HepG2 (cell line): Measurements from ENCODE around the gene NOP14. TPM values are rescaled to one million over a fixed set of nuclear protein-coding genes. Genes with fewer than 3 reads are reported as not detected.

Experiments
- ATAC-seq: fragments of 200-7000 bp; cut with Tn5 transposase; 3 replicates; pipeline ENCODE4 v1.9.1; 2020; ENCODE audit warnings: mild to moderate bottlenecking, moderate library complexity
- BruUV-seq: library from RNA; stranded (reverse); fragments of 400-500 nt; replicated peaks from 2 replicates; lab custom pipeline; 2021; lab: Mats Ljungman, UMichigan
- CTCF ChIA-PET: fragments of 300-600 bp; formaldehyde crosslinking; extraction: SDS; loops from one replicate; lab custom pipeline; 2021; ENCODE audit warnings: low total read pairs, inconsistent platforms, low intra/inter-chr PET ratio; lab: Yijun Ruan, JAX
- POLR2A ChIA-PET: fragments of 350-600 bp; sonication (Branson Sonifier 250); formaldehyde crosslinking; loops from one replicate; lab custom pipeline; 2020; ENCODE audit warnings: antibody characterized with exemption, inconsistent platforms; lab: Yijun Ruan, JAX
- DNase-seq: peaks from one replicate; pipeline ENCODE4 v3.0.0-alpha.2; 2015; ENCODE audit warnings: low spot score
- FAIRE-seq: peaks from 3 replicates; lab custom pipeline; 2011; peaks lifted over from hg19 to GRCh38; lab: Jason Lieb, UNC
- H2AFZ ChIP-seq: one replicate; pipeline ENCODE4 v1.6.1; 2011; ENCODE audit warnings: low read length, inconsistent platforms
- H3K27ac ChIP-seq: fragments of 300-600 bp; 3 replicates; pipeline ENCODE4 v1.8.0; 2011; ENCODE audit warnings: mixed run types, mild to moderate bottlenecking, mixed read lengths, low read length, inconsistent platforms; ENCODE audit not compliant: insufficient read depth; ENCODE audit errors: extremely low read length
- H3K27me3 ChIP-seq, 2 experiments: fragments of 200-600 bp in 1 of 2; 2 replicates in 1 of 2; 3 replicates in 1 of 2; pipeline versions ENCODE4 v1.6.0 to v1.8.0; 2011; ENCODE audit warnings: low read length in 2 of 2, mild to moderate bottlenecking in 2 of 2, moderate library complexity in 2 of 2, inconsistent platforms in 1 of 2; ENCODE audit not compliant: insufficient read depth in 2 of 2, control insufficient read depth in 1 of 2
- H3K36me3 ChIP-seq, 2 experiments: fragments of 200-600 bp in 1 of 2; replicated peaks in 1 of 2; 2 replicates in 1 of 2; 3 replicates in 1 of 2; pipeline versions ENCODE4 v1.5.1 to v1.8.0; 2011; ENCODE audit warnings: low read length in 2 of 2, inconsistent platforms in 1 of 2; ENCODE audit not compliant: insufficient read depth in 2 of 2, control insufficient read depth in 1 of 2
- H3K4me1 ChIP-seq: 2 replicates; pipeline ENCODE4 v1.5.1; 2012; ENCODE audit warnings: low read length, inconsistent platforms; ENCODE audit not compliant: insufficient read depth
- H3K4me2 ChIP-seq: 2 replicates; pipeline ENCODE4 v1.6.0; 2011; ENCODE audit warnings: low read depth, low read length, inconsistent platforms
- H3K4me3 ChIP-seq, 3 experiments: fragments of 200-600 bp in 1 of 3; sonication (generic), shearing (Covaris generic) in 1 of 3; replicated peaks in 1 of 3; 2 replicates each; pipeline ENCODE4 v1.5.1; 2011 to 2016; ENCODE audit warnings: low read length in 3 of 3, inconsistent platforms in 2 of 3, low read depth in 2 of 3, mild to moderate bottlenecking in 2 of 3, control low read depth in 1 of 3, mixed read lengths in 1 of 3; ENCODE audit not compliant: insufficient read depth in 1 of 3
- H3K79me2 ChIP-seq: one replicate; pipeline ENCODE4 v1.6.1; 2011; ENCODE audit warnings: low read length, inconsistent platforms; ENCODE audit not compliant: insufficient read depth
- H3K9ac ChIP-seq: 2 replicates; pipeline ENCODE4 v1.6.0; 2011; ENCODE audit warnings: mild to moderate bottlenecking, low read depth, low read length, inconsistent platforms; ENCODE audit not compliant: insufficient read depth
- H3K9me3 ChIP-seq: 2 replicates; pipeline ENCODE4 v1.5.1; 2012; ENCODE audit warnings: mild to moderate bottlenecking, low read length
- H4K20me1 ChIP-seq: 2 replicates; pipeline ENCODE4 v1.6.0; 2011; ENCODE audit warnings: inconsistent platforms, mild to moderate bottlenecking, low read length, moderate library complexity; ENCODE audit not compliant: insufficient read depth
- MEIS1 ChIP-seq: sonication (generic); formaldehyde crosslinking; IDR thresholded peaks from 2 replicates; pipeline ENCODE4 v1.9.0; 2021; ENCODE audit warnings: mild to moderate bottlenecking, missing genetic modification reagents, moderate library complexity, borderline replicate concordance
- TAF15 ChIP-seq: fragments of 200-400 bp; formaldehyde crosslinking; IDR thresholded peaks from one replicate; pipeline ENCODE4 v1.6.1; 2018; ENCODE audit warnings: mild to moderate bottlenecking, low read depth, low read length; ENCODE audit not compliant: poor library complexity, severe bottlenecking
- WIZ ChIP-seq: sonication (generic); formaldehyde crosslinking; IDR thresholded peaks from 2 replicates; pipeline ENCODE4 v1.5.1; 2020; ENCODE audit warnings: mild to moderate bottlenecking, missing genetic modification reagents
- ZBTB42 ChIP-seq: sonication (generic); formaldehyde crosslinking; IDR thresholded peaks from 2 replicates; pipeline ENCODE4 v1.5.0; 2020; ENCODE audit warnings: mild to moderate bottlenecking, missing genetic modification reagents
- ZNF552 ChIP-seq: sonication (generic); formaldehyde crosslinking; IDR thresholded peaks from 2 replicates; pipeline ENCODE4 v1.9.0; 2022; ENCODE audit warnings: missing genetic modification reagents, mild to moderate bottlenecking, borderline replicate concordance
- WGBS: methylation state at CpG from one replicate; pipeline ENCODE4 v1.1.6; 2017; ENCODE audit warnings: low lambda C conversion rate; 5-methylcytosine and 5-hydroxymethylcytosine counted together
- in situ Hi-C: cut with HindIII; loops from 2 replicates; pipeline ENCODE4 v1.10.0; 2017; ENCODE audit warnings: low pct_unique_long_range_greater_than_20kb; ENCODE audit not compliant: extremely low pct_ligation_motif_present
- intact Hi-C: fragments of 100-400 bp; cut with micrococcal nuclease; formaldehyde crosslinking; loops from one replicate; pipeline ENCODE4 v1.10.0; 2022; ENCODE audit not compliant: unreplicated experiment
- polyA plus RNA-seq, 8 experiments: library from polyadenylated mRNA; depleted of rRNA in 3 of 8; stranded (reverse) in 7 of 8; unstranded in 1 of 8; fragments of >200 nt; fragmentation: Illumina TruSeq in 4 of 8; extraction: Trizol in 4 of 8; gene quantifications; 2 replicates each; pipeline versions ENCODE4 v1.2.1 to v1.2.3, GENCODE V29; 2011 to 2016; ENCODE audit warnings: low read depth in 4 of 8, missing spikeins in 1 of 8, mixed read lengths in 1 of 8; ENCODE audit not compliant: insufficient read depth in 1 of 8
- total RNA-seq, 5 experiments: library from RNA; depleted of rRNA; stranded (reverse); fragments of >200 nt; fragmentation: Illumina TruSeq; extraction: Trizol; gene quantifications; 2 replicates each; pipeline ENCODE4 v1.2.3, GENCODE V29; 2016; ENCODE audit warnings: low read depth in 1 of 5
- TF ChIP-seq, protein P1 (sequence below): sonication (generic); formaldehyde crosslinking; conservative IDR thresholded peaks from 2 replicates; pipeline ENCODE4 v1.4.0; 2020; ENCODE audit warnings: missing genetic modification reagents
- TF ChIP-seq, protein P2 (sequence below): sonication (generic); formaldehyde crosslinking; IDR thresholded peaks from 2 replicates; pipeline ENCODE4; 2020; ENCODE audit warnings: missing genetic modification reagents, mild to moderate bottlenecking, borderline replicate concordance
- TF ChIP-seq, protein P3 (sequence below): sonication (generic); formaldehyde crosslinking; IDR thresholded peaks from 2 replicates; pipeline ENCODE4 v1.9.0; 2021; ENCODE audit warnings: missing genetic modification reagents, borderline replicate concordance
- TF ChIP-seq, protein P4 (sequence below): sonication (generic); formaldehyde crosslinking; conservative IDR thresholded peaks from 2 replicates; pipeline ENCODE4 v1.5.0; 2020; ENCODE audit warnings: missing genetic modification reagents
- TF ChIP-seq, protein P5 (sequence below): sonication (generic); formaldehyde crosslinking; IDR thresholded peaks from 2 replicates; pipeline ENCODE4 v1.5.0; 2020; ENCODE audit warnings: missing genetic modification reagents, mild to moderate bottlenecking, borderline replicate concordance
- TF ChIP-seq, protein P6 (sequence below): sonication (generic); formaldehyde crosslinking; IDR thresholded peaks from 2 replicates; pipeline ENCODE4 v1.4.0; 2020; ENCODE audit warnings: mild to moderate bottlenecking, low read depth, missing genetic modification reagents

The NOP14 gene
- total and polyA plus RNA-seq, 2 of the 13 experiments (the other 11 are each of a cell fraction or from before 2014, with no cell fraction given) = 6.9 to 47.9 TPM

DNA sequence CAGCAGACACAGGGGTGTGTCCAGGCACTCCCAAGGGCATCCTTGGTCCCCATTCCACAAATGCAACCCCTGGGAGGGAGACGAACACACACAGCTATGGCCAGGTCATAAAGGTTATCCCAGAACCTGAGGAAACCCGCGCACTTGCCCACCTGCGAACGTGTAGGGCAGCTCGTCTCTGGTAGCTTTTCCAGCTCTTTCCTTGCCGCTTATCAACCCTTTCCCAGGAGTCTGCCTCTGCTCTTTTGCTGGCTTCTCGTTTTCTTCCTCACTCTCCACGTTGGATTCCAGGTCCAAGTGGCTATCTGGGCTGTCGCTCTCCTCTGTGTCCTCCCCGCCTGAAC lies 13.5 kb downstream of the NOP14 start:
- H3K36me3 ChIP-seq = peaks cover 49 to 86% of the 10 kb centered on the region in 2 experiments
- TF ChIP-seq WIZ (CRISPR knock-in tag) = no peak
- TF ChIP-seq, protein P1, sequence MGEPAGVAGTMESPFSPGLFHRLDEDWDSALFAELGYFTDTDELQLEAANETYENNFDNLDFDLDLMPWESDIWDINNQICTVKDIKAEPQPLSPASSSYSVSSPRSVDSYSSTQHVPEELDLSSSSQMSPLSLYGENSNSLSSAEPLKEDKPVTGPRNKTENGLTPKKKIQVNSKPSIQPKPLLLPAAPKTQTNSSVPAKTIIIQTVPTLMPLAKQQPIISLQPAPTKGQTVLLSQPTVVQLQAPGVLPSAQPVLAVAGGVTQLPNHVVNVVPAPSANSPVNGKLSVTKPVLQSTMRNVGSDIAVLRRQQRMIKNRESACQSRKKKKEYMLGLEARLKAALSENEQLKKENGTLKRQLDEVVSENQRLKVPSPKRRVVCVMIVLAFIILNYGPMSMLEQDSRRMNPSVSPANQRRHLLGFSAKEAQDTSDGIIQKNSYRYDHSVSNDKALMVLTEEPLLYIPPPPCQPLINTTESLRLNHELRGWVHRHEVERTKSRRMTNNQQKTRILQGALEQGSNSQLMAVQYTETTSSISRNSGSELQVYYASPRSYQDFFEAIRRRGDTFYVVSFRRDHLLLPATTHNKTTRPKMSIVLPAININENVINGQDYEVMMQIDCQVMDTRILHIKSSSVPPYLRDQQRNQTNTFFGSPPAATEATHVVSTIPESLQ = no peak
- TF ChIP-seq, protein P2, sequence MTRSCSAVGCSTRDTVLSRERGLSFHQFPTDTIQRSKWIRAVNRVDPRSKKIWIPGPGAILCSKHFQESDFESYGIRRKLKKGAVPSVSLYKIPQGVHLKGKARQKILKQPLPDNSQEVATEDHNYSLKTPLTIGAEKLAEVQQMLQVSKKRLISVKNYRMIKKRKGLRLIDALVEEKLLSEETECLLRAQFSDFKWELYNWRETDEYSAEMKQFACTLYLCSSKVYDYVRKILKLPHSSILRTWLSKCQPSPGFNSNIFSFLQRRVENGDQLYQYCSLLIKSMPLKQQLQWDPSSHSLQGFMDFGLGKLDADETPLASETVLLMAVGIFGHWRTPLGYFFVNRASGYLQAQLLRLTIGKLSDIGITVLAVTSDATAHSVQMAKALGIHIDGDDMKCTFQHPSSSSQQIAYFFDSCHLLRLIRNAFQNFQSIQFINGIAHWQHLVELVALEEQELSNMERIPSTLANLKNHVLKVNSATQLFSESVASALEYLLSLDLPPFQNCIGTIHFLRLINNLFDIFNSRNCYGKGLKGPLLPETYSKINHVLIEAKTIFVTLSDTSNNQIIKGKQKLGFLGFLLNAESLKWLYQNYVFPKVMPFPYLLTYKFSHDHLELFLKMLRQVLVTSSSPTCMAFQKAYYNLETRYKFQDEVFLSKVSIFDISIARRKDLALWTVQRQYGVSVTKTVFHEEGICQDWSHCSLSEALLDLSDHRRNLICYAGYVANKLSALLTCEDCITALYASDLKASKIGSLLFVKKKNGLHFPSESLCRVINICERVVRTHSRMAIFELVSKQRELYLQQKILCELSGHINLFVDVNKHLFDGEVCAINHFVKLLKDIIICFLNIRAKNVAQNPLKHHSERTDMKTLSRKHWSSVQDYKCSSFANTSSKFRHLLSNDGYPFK (CRISPR knock-in tag) = no peak
- no peak for TF ChIP-seq TAF15
- TF ChIP-seq, protein P3, sequence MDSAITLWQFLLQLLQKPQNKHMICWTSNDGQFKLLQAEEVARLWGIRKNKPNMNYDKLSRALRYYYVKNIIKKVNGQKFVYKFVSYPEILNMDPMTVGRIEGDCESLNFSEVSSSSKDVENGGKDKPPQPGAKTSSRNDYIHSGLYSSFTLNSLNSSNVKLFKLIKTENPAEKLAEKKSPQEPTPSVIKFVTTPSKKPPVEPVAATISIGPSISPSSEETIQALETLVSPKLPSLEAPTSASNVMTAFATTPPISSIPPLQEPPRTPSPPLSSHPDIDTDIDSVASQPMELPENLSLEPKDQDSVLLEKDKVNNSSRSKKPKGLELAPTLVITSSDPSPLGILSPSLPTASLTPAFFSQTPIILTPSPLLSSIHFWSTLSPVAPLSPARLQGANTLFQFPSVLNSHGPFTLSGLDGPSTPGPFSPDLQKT (CRISPR knock-in tag) = no peak
- no peak for TF ChIP-seq ZBTB42 (CRISPR knock-in tag)
- TF ChIP-seq, protein P4, sequence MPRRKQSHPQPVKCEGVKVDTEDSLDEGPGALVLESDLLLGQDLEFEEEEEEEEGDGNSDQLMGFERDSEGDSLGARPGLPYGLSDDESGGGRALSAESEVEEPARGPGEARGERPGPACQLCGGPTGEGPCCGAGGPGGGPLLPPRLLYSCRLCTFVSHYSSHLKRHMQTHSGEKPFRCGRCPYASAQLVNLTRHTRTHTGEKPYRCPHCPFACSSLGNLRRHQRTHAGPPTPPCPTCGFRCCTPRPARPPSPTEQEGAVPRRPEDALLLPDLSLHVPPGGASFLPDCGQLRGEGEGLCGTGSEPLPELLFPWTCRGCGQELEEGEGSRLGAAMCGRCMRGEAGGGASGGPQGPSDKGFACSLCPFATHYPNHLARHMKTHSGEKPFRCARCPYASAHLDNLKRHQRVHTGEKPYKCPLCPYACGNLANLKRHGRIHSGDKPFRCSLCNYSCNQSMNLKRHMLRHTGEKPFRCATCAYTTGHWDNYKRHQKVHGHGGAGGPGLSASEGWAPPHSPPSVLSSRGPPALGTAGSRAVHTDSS (CRISPR knock-in tag) = no peak
- TF ChIP-seq MEIS1 (CRISPR knock-in tag) = no peak
- TF ChIP-seq, protein P5, sequence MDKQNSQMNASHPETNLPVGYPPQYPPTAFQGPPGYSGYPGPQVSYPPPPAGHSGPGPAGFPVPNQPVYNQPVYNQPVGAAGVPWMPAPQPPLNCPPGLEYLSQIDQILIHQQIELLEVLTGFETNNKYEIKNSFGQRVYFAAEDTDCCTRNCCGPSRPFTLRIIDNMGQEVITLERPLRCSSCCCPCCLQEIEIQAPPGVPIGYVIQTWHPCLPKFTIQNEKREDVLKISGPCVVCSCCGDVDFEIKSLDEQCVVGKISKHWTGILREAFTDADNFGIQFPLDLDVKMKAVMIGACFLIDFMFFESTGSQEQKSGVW (CRISPR knock-in tag) = no peak
- TF ChIP-seq, protein P6, sequence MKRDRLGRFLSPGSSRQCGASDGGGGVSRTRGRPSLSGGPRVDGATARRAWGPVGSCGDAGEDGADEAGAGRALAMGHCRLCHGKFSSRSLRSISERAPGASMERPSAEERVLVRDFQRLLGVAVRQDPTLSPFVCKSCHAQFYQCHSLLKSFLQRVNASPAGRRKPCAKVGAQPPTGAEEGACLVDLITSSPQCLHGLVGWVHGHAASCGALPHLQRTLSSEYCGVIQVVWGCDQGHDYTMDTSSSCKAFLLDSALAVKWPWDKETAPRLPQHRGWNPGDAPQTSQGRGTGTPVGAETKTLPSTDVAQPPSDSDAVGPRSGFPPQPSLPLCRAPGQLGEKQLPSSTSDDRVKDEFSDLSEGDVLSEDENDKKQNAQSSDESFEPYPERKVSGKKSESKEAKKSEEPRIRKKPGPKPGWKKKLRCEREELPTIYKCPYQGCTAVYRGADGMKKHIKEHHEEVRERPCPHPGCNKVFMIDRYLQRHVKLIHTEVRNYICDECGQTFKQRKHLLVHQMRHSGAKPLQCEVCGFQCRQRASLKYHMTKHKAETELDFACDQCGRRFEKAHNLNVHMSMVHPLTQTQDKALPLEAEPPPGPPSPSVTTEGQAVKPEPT (CRISPR knock-in tag) = no peak
- no peak for TF ChIP-seq ZNF552 (CRISPR knock-in tag)
- DNase-seq (no peak), ATAC-seq (no peak), FAIRE-seq (no peak)
- whole genome bisulfite sequencing = 98% methylated on average over 10 of the region's 11 CpGs
- no peaks in the 10 kb centered on the region for H3K79me2 ChIP-seq
- ChIA-PET CTCF (interaction anchor here (1.5 kb wide), 1 partner anchor 87 kb away, joined by 5 read pairs; no protein-coding TSS in a partner anchor), POLR2A (no interaction called here)
- intact Hi-C loops = no loop called here
- H4K20me1 ChIP-seq = peaks cover 9% of the 10 kb centered on the region; the same call in 1 of the 2 replicates
- no peaks in the 10 kb centered on the region for H3K9me3 ChIP-seq
- no peaks in the 10 kb centered on the region for H3K27me3 ChIP-seq
- no peak overlapping the region for H3K4me3 ChIP-seq
- no peak overlapping the region for H3K27ac ChIP-seq
- peaks cover 14% of the 10 kb centered on the region; the same call in 1 of the 2 replicates for H3K4me1 ChIP-seq
- no peak overlapping the region for H3K4me2 ChIP-seq
- H2AFZ ChIP-seq = no peak overlapping the region
- no peak overlapping the region for H3K9ac ChIP-seq
- in situ Hi-C loops = no loop called here
- BruUV-seq = no TSS peak
